Measurements from ENCODE around the gene ZNF501.

The ZNF501 gene

GRCh38 chr3:44761101-44761423 is 31.6 kb downstream of the ZNF501 start:
- Histone ChIP-seq H3K27ac (ENCODE audit: low read length) (peak overlapping the region; percentile 49), H3K4me3 (ENCODE audit: low read length in 2 of 2) (peak overlapping the region; percentile 92 to 94), H3K9me3 (ENCODE audit: control insufficient read depth in 2 of 2, low read length in 2 of 2) (no peaks in the 10 kb centered on the region)

DNA sequence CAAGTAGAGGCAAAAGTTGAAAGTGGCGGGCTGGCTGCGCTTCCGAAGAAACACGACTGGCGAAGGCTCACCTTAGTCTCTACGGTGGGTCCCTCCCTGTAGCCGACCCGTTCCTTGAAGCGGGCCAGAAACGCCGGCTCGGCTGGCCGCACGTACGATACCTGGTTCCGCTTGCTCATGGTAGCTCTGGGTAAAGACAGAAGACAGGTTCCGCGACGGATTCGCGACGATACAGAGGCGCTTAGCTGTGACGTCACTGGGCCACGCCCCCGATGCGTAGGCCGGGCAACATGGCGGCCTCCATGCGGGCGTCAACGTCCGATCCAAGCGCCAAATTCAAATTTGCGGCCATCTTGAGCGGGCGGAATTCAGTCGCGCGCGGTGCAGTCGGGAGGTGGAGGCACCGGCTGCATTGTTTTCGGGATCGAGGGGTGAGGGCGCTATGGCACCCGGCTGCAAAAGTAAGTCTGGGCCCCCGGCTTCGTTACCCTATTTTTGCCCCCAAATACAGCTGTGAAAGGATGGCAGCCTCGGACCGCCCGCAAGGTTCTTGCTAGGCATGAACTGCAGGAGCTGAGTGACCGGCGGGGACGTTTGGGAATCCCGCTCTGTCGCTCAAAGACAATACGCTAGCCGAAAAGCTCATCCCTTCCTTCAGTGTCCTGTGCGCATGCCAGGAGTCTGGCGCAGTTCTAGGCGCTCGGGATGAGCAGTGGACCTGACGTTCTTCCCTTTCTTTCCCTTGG is 32.2 kb downstream of the ZNF501 start, which contains the start of the genes KIAA1143 and KIF15:
KIAA1143 (minus strand) TSS at position 196 of the 746 bp plus-strand sequence; CDS start at position 179, 17 bp downstream.
KIF15 (plus strand) TSS at position 371 of the 746 bp plus-strand sequence; CDS start at position 443, 72 bp downstream.
- Histone ChIP-seq H3K4me3 (ENCODE audit: low read length in 2 of 2) (peak within 1 kb of the TSS; percentile 92 to 94), H3K9me3 (ENCODE audit: control insufficient read depth in 2 of 2, low read length in 2 of 2) (no peaks in the 10 kb centered on the region), H3K36me3 (ENCODE audit: control insufficient read depth in 2 of 2, insufficient read depth in 2 of 2, low read length in 2 of 2) (peaks cover 0 to 4% of the 10 kb centered on the region in 2 donors), H3K4me1 (ENCODE audit: control insufficient read depth, insufficient read depth, low read length) (peaks cover 12% of the 10 kb centered on the region), H3K27ac (ENCODE audit: low read length) (peak within 1 kb of the TSS; percentile 49), H3K27me3 (ENCODE audit: control insufficient read depth in 1 of 2, insufficient read depth in 2 of 2, low read length in 2 of 2) (no peaks in the 10 kb centered on the region), H3K9ac (ENCODE audit: low read length in 2 of 2) (peak within 1 kb of the TSS; percentile 72 to 92)

More at GRCh38 chr3:44761101-44761423, 31.6 kb downstream of the ZNF501 start:
- Histone ChIP-seq H3K9ac (ENCODE audit: low read length in 2 of 2) (peak overlapping the region; percentile 72 to 92), H3K4me1 (ENCODE audit: control insufficient read depth, insufficient read depth, low read length) (peaks cover 12% of the 10 kb centered on the region), H3K27me3 (ENCODE audit: control insufficient read depth in 1 of 2, insufficient read depth in 2 of 2, low read length in 2 of 2) (no peaks in the 10 kb centered on the region), H3K36me3 (ENCODE audit: control insufficient read depth in 2 of 2, insufficient read depth in 2 of 2, low read length in 2 of 2) (peaks cover 0 to 4% of the 10 kb centered on the region in 2 donors)

DNA sequence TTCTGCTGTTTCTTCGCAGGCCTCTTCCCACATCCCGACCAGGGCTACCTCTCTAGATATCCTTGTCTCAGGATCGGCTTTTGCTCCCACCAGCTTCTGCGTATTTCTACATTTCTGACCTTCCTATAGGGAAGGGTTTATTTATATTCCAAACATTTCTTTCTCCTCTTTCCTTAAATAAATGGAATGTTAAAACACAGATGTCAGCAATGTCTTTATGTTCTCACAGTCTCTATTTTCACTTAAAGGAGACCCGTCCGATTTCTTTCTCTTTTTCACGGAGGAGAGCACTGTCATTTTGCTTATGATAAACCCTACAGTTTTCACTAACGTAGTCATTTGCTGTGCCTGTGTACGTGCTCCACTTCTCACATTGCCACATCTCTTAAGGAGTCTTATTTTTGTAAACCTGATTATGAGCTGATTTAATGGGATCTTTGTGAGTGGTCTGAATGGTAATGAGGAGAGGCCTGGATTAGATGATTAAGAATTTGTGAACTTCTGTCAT is 32.8 kb downstream of the ZNF501 start:
- no peaks in the 10 kb centered on the region for H3K9me3 ChIP-seq (ENCODE audit: control insufficient read depth in 2 of 2, low read length in 2 of 2)
- H3K4me3 ChIP-seq (ENCODE audit: low read length in 2 of 2): peak overlapping the region; percentile 61 to 92
- H3K27ac ChIP-seq (ENCODE audit: low read length): no peak overlapping the region
- H3K4me1 ChIP-seq (ENCODE audit: control insufficient read depth, insufficient read depth, low read length): peaks cover 12% of the 10 kb centered on the region
- no peak overlapping the region for H3K9ac ChIP-seq (ENCODE audit: low read length in 2 of 2)
- H3K36me3 ChIP-seq (ENCODE audit: control insufficient read depth in 2 of 2, insufficient read depth in 2 of 2, low read length in 2 of 2): peaks cover 0 to 4% of the 10 kb centered on the region in 2 donors
- H3K27me3 ChIP-seq (ENCODE audit: control insufficient read depth in 1 of 2, insufficient read depth in 2 of 2, low read length in 2 of 2): no peaks in the 10 kb centered on the region

DNA sequence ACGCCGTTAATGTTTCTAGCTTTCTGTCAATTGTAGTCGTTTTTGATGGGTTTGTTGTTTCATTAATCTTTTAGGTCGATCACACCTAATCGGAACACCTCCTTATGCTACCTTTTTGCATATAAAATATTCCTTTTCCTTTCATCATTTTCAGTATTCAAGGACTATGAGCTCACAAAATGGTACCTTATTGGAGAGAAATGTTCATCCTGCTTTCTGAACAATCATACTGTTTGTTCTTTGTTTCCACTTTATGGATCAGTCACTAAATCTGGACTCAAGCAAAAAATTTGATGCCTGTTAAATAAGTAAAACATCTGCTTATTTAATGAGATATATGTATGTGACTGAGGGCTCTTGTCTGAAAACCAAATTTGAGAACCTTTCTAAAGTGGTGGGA is 33.3 kb downstream of the ZNF501 start:
- no peak overlapping the region for H3K27ac ChIP-seq (ENCODE audit: low read length)
- peaks cover 12% of the 10 kb centered on the region for H3K4me1 ChIP-seq (ENCODE audit: control insufficient read depth, insufficient read depth, low read length)
- H3K9ac ChIP-seq (ENCODE audit: low read length in 2 of 2): no peak overlapping the region
- H3K4me3 ChIP-seq (ENCODE audit: low read length in 2 of 2): peak overlapping the region in 1 of 2 donors; percentile 14
- no peaks in the 10 kb centered on the region for H3K27me3 ChIP-seq (ENCODE audit: control insufficient read depth in 1 of 2, insufficient read depth in 2 of 2, low read length in 2 of 2)
- no peaks in the 10 kb centered on the region for H3K36me3 ChIP-seq (ENCODE audit: control insufficient read depth in 2 of 2, insufficient read depth in 2 of 2, low read length in 2 of 2)
- no peaks in the 10 kb centered on the region for H3K9me3 ChIP-seq (ENCODE audit: control insufficient read depth in 2 of 2, low read length in 2 of 2)

DNA sequence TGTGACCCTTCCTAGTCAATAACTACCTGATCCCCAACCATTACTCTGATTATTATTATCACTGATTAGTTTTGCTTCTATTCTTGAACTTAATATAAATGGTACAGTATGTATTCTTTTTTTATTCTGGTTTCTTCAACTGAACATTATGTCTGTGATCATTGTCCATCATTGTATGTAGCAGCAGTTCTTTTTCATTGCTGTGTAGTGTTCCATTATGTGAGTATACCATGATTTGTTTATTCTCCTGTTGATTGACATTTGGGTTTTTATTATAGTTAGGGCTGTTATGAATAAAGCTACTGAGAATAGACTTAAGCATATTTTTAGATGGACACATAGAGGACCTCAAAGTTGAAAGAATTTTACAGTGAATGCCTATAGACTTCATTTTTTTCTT is 34.8 kb downstream of the ZNF501 start:
- Histone ChIP-seq H3K9me3 (ENCODE audit: control insufficient read depth in 2 of 2, low read length in 2 of 2) (no peaks in the 10 kb centered on the region), H3K27ac (ENCODE audit: low read length) (no peak overlapping the region), H3K36me3 (ENCODE audit: control insufficient read depth in 2 of 2, insufficient read depth in 2 of 2, low read length in 2 of 2) (no peaks in the 10 kb centered on the region), H3K27me3 (ENCODE audit: control insufficient read depth in 1 of 2, insufficient read depth in 2 of 2, low read length in 2 of 2) (no peaks in the 10 kb centered on the region), H3K4me1 (ENCODE audit: control insufficient read depth, insufficient read depth, low read length) (peaks cover 12% of the 10 kb centered on the region), H3K4me3 (ENCODE audit: low read length in 2 of 2) (no peak overlapping the region), H3K9ac (ENCODE audit: low read length in 2 of 2) (no peak overlapping the region)

DNA sequence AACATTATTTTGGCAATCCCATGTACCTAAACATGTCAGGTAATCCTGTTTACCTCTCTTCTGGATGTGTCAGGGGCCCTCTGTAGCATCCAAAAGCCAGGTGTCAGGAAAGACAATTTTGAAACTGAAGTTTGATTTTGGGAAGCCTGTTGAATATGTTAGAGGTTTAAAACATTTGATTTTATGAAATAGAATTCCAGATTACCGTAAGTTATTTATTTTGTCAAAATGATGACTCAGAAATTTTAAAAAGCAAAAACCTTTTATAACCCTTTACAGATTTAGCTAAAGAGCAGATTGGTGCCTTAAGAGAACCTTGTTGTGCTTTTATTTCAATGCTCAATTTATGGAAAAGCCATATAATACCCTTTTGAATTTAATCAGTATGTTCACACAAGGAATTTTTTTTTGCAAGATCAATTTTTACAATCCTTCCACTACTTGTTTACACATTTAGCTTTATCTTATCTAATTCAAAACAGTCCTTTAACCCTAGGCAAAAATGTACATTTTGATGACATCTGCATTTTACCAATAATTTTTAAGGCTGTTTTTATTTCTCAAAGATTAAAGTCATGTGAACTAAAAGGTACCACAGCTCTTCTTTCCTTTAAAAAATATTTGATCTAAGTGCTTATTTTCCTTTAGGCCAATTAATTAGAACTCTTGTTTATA is 42.1 kb downstream of the ZNF501 start:
- Histone ChIP-seq H3K9me3 (ENCODE audit: control insufficient read depth in 2 of 2, low read length in 2 of 2) (no peaks in the 10 kb centered on the region), H3K4me1 (ENCODE audit: control insufficient read depth, insufficient read depth, low read length) (no peaks in the 10 kb centered on the region), H3K4me3 (ENCODE audit: low read length in 2 of 2) (no peak overlapping the region), H3K27me3 (ENCODE audit: control insufficient read depth in 1 of 2, insufficient read depth in 2 of 2, low read length in 2 of 2) (no peaks in the 10 kb centered on the region), H3K9ac (ENCODE audit: low read length in 2 of 2) (no peak overlapping the region), H3K27ac (ENCODE audit: low read length) (no peak overlapping the region), H3K36me3 (ENCODE audit: control insufficient read depth in 2 of 2, insufficient read depth in 2 of 2, low read length in 2 of 2) (no peaks in the 10 kb centered on the region)

- Histone ChIP-seq H3K27me3 (ENCODE audit: control insufficient read depth in 1 of 2, insufficient read depth in 2 of 2, low read length in 2 of 2) (no peaks in the 10 kb centered on the region), H3K9ac (ENCODE audit: low read length in 2 of 2) (no peak overlapping the region), H3K36me3 (ENCODE audit: control insufficient read depth in 2 of 2, insufficient read depth in 2 of 2, low read length in 2 of 2) (no peaks in the 10 kb centered on the region), H3K9me3 (ENCODE audit: control insufficient read depth in 2 of 2, low read length in 2 of 2) (no peaks in the 10 kb centered on the region), H3K4me1 (ENCODE audit: control insufficient read depth, insufficient read depth, low read length) (no peaks in the 10 kb centered on the region), H3K27ac (ENCODE audit: low read length) (no peak overlapping the region), H3K4me3 (ENCODE audit: low read length in 2 of 2) (no peak overlapping the region)
Measured at GRCh38 chr3:44772099-44772442, 42.6 kb downstream of the ZNF501 start.

DNA sequence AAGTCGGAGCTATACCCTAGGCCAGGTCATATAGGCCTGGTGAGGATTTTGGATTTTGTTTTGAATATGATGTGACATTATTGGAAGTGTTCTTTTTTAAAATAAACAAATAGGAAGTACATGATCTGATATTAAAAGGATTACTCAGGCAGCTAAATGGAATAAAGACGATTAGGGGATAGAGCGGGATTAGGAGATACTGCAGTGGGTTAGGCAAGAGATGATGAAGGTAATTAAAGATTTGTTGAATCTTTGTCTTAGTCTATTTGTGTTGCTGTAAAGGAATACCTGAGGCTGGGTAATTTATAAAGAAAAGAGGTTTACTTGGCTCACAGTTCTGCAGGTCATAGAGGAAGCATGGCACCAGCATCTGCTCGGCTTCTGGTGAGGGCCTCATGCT is 53.5 kb downstream of the ZNF501 start:
- Histone ChIP-seq H3K27me3 (ENCODE audit: control insufficient read depth in 1 of 2, insufficient read depth in 2 of 2, low read length in 2 of 2) (no peaks in the 10 kb centered on the region), H3K27ac (ENCODE audit: low read length) (no peak overlapping the region)

More for the DNA sequence above, 53.5 kb downstream of the ZNF501 start:
- Histone ChIP-seq H3K9ac (ENCODE audit: low read length in 2 of 2) (no peak overlapping the region), H3K9me3 (ENCODE audit: control insufficient read depth in 2 of 2, low read length in 2 of 2) (no peaks in the 10 kb centered on the region), H3K4me1 (ENCODE audit: control insufficient read depth, insufficient read depth, low read length) (no peaks in the 10 kb centered on the region), H3K36me3 (ENCODE audit: control insufficient read depth in 2 of 2, insufficient read depth in 2 of 2, low read length in 2 of 2) (no peaks in the 10 kb centered on the region), H3K4me3 (ENCODE audit: low read length in 2 of 2) (no peak overlapping the region)

All from stomach smooth muscle (tissue), 2 donors.